ENCODE measurements around the gene IFNG-AS1.

The IFNG-AS1 gene

DNA sequence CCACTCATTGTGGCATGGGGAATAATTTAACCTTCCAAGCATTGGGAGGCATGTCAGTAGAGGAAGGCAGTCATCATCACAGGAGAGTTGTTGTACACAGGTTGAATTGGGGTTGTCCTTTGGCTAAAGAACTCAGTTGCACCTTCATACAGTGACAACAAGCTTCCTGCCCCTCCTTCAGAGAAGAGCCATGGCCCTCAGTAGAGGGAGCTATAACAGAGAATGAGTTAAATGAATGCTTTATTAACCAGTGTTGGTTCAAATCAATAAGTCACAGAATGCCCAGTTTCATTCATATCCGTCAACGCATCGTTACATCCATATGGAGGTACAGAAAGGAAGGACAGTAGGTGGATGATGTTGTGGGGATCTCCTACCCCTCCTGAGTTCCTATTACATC is 4.8 kb downstream of the IFNG-AS1 start:
- DNase-seq (ENCODE audit: low spot score): no peak

DNA sequence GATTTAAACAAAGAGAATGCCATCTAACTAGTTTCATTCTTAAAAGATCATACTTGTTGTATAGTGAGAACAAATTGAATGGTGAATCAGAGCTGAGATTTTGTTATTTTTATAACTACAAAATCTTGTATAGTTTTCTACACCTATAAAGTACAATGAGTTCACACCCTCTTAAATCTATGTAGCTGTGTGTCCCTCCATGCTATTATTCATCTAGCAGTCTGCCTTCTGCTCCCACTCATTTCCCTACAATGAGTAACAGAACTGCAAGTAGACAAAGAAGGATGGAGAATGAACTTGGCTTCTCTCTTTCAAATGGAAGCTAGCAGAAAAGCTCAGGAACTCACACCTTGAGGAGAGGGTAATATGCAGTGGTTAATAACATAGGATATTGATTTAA is 7.1 kb downstream of the IFNG-AS1 start:
- no peak for DNase-seq (ENCODE audit: low spot score)

GRCh38 chr12:67998379-67998778 is 9.1 kb downstream of the IFNG-AS1 start:
- no peak for DNase-seq (ENCODE audit: low spot score)

DNA sequence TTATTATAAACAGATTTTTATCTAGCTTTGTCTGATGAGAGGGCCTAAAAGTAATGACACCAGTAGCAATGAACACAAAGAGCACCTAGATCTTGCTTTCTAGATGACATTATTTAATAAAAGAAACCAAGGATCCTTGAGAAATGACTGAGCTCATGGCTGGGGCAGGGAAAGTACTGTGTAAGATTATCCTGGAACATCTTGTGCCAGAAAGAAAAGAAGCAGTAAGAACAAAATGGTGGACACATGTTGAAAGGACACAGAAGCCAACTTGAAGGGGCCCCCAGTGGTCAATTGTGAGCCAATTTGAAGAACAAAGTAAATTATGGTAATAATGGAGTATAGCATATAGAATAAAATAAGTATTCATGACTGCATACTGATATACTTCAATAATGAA is 10.0 kb downstream of the IFNG-AS1 start:
- no peak for DNase-seq (ENCODE audit: low spot score)

DNA sequence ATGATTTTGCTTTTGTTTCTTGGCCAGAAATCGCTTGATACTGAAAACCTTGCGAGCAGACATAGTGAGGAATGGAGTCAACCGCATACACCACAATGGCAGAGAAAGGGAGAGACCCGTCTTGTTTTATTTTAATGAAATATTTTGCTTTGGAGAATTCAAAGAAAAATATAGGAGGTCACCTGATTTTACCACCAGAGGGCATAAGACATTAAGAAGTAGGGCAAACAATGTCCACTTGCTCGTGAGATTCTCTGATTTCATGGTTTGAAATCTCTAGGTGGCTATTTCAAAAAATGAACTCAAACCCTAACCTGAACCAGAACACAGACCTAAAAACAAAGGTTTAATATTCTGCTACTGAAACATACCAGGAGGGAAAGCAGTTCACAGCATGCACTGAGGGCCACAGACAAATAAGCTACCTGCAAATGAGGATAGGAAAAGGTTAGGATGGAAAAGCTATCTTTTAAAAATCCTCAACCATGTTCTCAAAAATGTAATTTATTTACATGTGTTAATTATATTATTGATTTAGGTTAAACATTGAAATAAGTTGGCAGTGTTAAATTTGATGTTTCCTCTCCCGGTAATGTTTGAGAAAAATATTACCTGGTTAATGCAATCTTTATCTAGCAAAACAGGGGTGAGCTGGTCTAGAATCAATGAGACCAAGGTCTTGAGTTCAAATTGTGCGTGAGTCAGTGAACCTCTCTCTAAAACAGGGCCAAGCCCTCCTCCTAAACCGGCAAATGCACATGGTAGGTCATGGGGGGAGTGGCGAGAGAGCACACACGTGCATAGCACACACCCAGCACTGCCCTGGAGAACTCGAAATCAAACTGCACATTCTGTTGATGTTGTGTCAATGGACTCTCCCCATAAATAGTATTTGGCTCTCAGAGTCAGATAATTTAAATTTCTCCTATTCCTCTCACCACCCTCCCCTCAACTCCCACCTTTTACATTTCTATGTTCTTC is 12.5 kb downstream of the IFNG-AS1 start:
- peak; percentile 1 for DNase-seq (ENCODE audit: low spot score)

GRCh38 chr12:68003777-68004176 is 14.5 kb downstream of the IFNG-AS1 start:
- DNase-seq (ENCODE audit: low spot score): no peak

- DNase-seq (ENCODE audit: low spot score): no peak
These were observed 17.8 kb downstream of the IFNG-AS1 start for GRCh38 chr12:68007033-68007432.

- DNase-seq (ENCODE audit: low spot score): no peak
These were observed 18.2 kb downstream of the IFNG-AS1 start for GRCh38 chr12:68007466-68007865.

GRCh38 chr12:68011206-68011881 is 22.1 kb downstream of the IFNG-AS1 start:
- DNase-seq (ENCODE audit: low spot score): no peak

- no peak for DNase-seq (ENCODE audit: low spot score)
These were observed 22.6 kb downstream of the IFNG-AS1 start for GRCh38 chr12:68011882-68012207.

- DNase-seq (ENCODE audit: low spot score): no peak
These were observed 23.5 kb downstream of the IFNG-AS1 start for GRCh38 chr12:68012712-68013111.

- DNase-seq (ENCODE audit: low spot score): no peak
These were observed 23.9 kb downstream of the IFNG-AS1 start for GRCh38 chr12:68013181-68013580.

- no peak for DNase-seq (ENCODE audit: low spot score)
These were observed 26.9 kb downstream of the IFNG-AS1 start for GRCh38 chr12:68016136-68016535.

DNA sequence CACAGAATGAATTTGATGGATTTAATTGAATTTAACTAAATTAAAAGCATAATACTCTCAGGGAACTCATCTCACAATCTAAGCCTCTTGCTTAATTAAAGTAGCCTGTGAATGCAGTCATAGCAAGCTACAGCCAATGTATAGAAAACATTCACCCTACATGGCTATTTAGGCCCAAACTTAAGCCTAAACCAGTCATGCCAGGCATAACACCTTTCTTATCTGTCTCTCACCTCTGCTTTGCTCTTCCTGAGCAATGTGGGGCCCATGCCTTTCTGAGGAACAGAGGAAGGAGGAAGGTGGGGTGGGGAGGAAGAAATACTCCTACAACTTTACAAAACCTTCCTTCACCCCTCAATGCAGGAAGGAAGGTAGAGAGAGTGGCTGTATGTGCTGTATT is 29.1 kb downstream of the IFNG-AS1 start:
- DNase-seq (ENCODE audit: low spot score): no peak

DNA sequence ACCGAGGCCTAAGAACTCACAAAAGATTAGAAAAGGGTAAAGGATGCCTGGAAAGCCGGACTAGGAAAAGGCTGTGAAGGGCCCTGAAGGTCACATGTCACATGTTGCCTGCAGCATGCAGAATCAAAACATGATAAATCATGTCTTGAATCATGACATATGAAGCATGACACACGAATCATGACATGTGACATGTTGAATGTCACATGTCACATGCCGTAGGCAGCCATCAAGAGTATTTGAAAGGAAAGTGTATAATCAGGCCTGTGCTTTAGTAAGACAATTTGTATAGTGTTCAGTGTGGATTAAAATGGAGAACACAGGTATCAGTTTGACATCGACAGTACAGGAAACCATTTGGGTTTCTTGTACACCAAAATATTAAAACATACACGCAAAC is 30.8 kb downstream of the IFNG-AS1 start:
- no peak for DNase-seq (ENCODE audit: low spot score)

DNA sequence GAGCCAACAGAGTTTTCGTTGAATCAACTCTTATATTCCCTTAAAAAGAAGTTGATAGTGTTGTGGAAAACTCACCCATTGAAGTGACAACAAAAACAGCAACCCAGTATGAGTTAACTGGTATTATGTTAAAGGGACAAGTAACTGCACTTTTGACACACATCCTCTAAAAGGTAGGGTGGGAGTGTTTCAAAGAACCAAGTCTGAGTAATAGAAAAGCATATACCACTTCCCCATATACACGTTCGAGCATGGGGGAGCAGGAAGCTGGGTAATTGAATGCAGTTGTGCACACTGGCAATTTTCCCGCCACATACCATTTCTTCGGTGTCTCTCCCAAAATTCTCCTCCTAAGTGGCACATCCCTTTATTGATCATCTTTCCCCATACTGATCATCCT is 31.5 kb downstream of the IFNG-AS1 start:
- no peak for DNase-seq (ENCODE audit: low spot score)

DNA sequence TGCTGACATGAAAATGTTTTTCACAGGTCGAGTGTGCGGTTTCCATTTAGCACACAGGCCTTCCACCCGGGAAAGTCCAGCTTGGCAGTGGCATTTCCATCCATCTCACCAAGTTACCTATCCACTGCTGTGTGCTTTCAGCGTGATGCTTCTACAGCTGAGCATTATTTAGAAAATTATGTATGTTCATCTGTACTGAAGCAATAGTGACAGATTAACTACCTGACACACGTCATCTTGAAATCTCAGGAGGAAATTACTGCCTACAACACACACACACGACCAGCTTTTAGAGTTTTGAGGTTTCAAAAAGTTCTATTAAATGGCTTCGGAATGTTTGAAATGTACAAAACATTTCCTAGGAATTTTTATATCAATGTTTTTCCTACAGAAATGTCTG is 39.4 kb downstream of the IFNG-AS1 start:
- no peak for DNase-seq (ENCODE audit: low spot score)

DNA sequence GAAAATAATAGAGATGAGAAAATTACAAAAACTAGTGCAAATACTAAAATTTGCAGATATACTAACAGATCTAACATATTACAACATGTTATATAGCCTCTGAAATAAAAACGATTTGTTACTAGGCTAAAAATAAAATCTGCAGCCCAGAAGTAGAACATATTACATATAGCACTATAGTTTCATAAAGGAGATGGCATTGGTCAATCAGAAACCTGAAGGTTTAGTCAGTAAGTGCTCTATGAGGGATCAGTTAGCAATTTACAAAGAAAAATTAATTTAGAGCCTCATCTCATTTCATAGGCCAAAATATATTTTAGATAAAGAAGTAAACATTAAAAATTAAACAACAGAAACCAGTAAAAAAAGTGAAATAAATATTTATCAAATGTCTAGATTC is 41.0 kb downstream of the IFNG-AS1 start:
- no peak for DNase-seq (ENCODE audit: low spot score)

DNA sequence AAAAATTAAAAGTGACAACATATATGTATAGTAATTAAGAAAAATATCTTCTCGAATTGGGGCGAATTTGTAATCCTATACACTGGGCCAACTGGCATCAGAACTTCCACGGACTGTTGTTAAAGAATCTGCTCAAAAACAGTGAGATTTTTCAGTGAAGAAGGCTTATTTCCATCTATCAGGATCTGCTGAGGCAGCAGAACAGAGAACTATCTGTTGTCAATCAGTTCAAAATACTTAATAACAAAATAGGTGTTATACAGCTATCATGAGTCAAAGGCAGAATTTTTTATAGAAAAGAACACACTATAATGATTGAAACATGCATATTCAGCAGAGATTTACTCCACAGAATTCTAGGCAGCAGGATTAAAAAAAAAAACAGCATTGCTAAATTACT is 41.9 kb downstream of the IFNG-AS1 start:
- DNase-seq (ENCODE audit: low spot score): no peak

GRCh38 chr12:68031881-68032739 is 42.9 kb downstream of the IFNG-AS1 start:
- no peak for DNase-seq (ENCODE audit: low spot score)

DNA sequence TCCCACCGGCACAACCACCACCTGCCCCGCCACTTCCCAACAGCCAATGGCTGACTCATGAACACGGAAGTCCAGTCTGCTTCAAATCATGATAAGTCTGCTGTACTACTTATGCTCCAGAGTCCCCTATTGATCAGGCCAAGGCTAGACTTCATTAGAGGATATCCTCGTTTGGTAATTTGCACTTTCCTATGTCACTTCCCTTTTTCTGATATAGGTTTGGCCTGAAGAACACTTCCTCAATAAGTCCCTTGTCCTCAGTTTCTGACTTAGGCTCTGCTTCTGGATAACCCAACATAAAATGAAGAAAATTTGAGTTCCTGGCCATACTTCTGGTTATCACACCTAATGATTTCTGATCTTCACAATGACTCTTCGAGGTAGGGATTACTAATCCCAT is 45.3 kb downstream of the IFNG-AS1 start:
- no peak for DNase-seq (ENCODE audit: low spot score)

DNA sequence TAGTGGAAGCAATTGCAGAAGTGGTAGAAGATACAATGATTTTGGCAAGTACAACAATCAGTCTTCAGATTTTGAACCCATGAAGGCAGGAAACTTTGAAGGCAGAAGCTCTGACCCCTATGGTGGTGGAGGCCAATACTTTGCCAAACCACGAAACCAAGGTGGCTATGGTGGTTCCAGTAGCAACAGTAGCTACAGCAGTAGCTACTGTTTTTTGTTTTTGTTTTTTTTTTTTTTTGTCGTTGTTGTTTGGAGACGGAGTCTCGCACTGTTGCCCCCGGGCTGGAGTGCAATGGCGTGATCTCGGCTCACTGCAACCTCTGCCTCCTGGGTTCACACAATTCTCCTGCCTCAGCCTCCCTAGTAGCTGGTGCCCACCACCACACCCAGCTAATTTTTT is 47.4 kb downstream of the IFNG-AS1 start:
- no peak for DNase-seq (ENCODE audit: low spot score)
